NOMO-1 treated with dmso at 0.1 percent for 144 hours (cell line): Measurements from ENCODE around the gene INTS3.

Experiments
- DNase-seq: peaks from one replicate; lab custom pipeline; 2025; ENCODE audit not compliant: unreplicated experiment; lab: John Stamatoyannopoulos, UW

INTS3 gene

GRCh38 chr1:153816283-153816889, 88.5 kb downstream of the INTS3 start:
- DNase-seq, result no peak

DNA sequence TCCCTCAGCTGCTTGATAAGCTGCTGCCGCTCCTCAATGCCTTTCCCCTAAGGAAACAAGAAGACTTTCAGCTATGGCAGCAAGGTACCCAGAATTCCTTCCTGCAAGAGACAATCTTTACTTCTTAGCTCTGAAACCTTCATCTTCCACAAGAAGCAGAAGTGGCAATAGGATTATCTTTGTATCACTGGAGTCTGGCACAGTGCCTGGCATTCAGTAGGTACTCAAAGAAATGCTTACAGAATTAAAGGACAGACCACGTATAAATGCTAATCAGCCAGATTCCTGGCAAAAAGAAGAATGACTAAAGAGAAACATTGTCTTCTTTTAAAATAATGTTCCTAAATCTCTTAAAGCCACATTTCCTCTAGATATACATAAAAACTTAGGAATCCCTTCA, 91.0 kb downstream of the INTS3 start:
- no peak for DNase-seq
